Stimulated activated CD8-positive, alpha-beta memory T cell treated with anti-CD3 and anti-CD28 coated beads, Interleukin-12 subunit alpha, Interleukin-12 subunit beta, amount 100 ng/mL, for 24 hours (primary cell): ENCODE results near the gene ARL14.
"Not testable (repeated sequence)": the region's sequence is repeated elsewhere in the genome, so short reads cannot be mapped to it uniquely, and the experiment has no call there.

Experiments used
- DNase-seq: peaks from one replicate; pipeline ENCODE4 v3.0.0-alpha.2; 2020; ENCODE audit errors: extremely low read depth

Gene ARL14

DNA sequence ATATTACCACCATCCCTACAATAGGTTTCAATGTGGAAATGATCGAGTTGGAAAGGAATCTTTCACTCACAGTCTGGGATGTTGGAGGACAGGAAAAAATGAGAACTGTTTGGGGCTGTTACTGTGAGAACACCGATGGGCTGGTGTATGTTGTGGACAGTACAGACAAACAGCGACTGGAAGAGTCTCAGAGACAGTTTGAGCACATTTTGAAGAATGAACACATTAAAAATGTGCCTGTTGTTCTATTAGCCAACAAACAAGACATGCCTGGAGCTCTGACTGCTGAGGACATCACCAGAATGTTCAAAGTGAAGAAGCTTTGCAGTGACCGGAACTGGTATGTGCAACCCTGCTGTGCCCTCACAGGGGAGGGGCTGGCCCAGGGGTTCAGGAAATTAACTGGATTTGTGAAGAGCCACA, 510 bp downstream of the ARL14 start:
- DNase-seq = no peak

DNA sequence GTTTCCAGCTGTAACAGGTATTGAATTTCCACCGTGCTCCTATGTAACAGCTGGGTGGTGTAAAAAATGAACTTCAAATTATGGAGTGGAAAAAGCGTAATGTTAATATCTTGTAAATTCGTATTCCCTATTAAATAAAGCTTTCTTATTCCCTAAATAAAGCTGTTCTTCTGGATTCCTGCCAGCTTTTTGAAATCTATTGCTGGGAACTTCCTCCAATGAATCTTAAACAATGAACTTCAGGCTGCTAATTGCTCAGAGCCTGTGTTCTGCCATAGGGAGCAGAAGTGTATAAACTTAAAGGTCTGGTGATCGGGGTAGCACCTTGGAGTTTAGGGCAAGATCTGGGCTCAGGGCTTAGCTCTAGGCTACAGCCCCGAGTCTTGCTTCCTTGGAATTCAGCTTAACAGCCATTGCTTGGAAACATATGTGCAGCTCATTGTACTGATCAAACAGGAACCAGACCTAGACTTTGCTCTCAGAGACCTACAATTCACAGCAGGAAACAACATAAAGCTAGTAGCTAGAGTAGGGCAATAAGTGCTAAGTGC, 1.4 kb downstream of the ARL14 start:
- DNase-seq = no peak

GRCh38 chr3:160684368-160684740, 7.4 kb downstream of the ARL14 start:
- DNase-seq = no peak

GRCh38 chr3:160685144-160685766, 8.3 kb downstream of the ARL14 start:
- no peak for DNase-seq

- no peak for DNase-seq
Observed at GRCh38 chr3:160686955-160687535, 10.1 kb downstream of the ARL14 start.

DNA sequence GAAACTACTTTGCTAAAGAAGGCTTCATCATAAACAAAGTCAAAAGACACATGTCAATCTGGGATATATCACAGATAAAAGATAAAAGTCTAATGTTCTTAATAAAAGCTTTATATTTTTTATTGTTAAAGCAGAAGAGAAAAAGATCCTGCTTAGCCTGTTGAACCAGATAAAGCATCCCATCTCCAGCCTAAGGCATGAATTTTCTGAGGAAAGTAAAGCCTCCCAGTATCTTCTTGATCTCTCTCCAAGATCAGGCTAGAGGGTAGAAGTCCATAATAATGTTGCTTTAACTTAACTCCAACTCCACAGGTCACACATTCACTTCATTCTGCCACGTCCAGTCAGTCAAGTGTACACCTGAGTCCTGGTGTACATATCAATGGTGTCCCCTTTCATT, 14.2 kb downstream of the ARL14 start:
- no peak for DNase-seq

- no peak for DNase-seq
Observed at GRCh38 chr3:160691962-160692361, 15.0 kb downstream of the ARL14 start.

DNA sequence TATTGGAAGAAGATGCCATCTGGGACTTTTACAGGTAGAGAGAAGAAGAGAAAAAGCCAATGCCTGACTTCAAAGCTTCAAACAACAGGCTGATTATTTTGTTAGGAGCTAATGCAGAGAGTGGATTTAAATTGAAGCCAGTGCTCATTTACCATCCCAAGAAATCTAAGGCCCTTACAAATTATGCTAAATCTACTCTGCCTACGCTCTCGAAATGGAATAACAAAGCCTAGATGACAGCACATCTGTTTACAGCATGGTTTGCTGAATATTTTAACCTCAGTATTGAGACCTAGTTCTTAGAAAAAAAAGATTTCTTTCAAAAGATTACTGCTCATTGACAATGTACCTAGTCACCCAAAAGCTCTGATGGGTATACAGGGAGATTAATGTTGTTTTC, 16.2 kb downstream of the ARL14 start:
- DNase-seq = no peak

GRCh38 chr3:160694345-160694744, 17.4 kb downstream of the ARL14 start:
- no peak for DNase-seq

GRCh38 chr3:160695003-160695402, 18.0 kb downstream of the ARL14 start:
- no peak for DNase-seq

DNA sequence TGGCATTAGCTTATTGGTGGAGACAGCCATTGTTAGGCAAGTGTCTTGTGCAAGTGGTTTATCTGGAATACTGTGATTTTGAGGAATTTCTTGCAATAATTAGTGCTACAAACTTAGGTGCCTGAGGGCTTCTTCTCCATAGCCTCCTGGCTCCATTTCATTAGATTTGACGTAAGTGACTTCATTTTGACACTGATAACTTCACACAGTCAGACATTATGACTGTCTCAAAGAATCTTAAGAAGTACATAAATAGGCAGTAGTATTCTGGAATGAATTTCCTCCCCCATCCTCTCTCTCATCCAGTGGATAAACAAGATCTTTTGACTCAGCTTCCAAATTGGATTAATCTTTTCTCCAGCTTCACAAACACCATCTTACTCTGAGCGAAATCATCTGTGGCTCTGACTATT, 19.0 kb downstream of the ARL14 start:
- no peak for DNase-seq

- DNase-seq = no peak
Observed at GRCh38 chr3:160697637-160698380, 20.8 kb downstream of the ARL14 start.

GRCh38 chr3:160698599-160699195, 21.7 kb downstream of the ARL14 start:
- DNase-seq = no peak

GRCh38 chr3:160701490-160701889, 24.5 kb downstream of the ARL14 start:
- no peak for DNase-seq

DNA sequence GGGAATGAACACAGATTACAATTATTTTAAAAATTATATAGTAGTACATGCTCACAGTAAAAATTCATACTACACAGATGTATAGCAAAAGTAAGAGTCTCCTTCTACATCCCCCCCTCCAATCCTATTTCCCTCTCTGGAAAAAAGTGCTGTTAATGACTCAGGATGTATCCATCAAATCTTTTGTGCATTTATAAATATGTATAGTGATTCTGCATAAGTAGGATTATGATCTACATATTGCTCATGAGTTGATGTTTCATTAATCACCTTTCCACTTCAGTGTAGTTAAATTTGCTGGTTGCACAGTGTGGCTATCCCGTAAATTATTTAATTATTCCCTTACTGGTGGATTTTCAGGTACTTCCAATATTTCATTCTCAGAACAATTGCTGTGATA, 25.3 kb downstream of the ARL14 start:
- DNase-seq = no peak

GRCh38 chr3:160703974-160704373, 27.0 kb downstream of the ARL14 start:
- DNase-seq = no peak

- DNase-seq = no peak
Observed at GRCh38 chr3:160707187-160707794, 30.3 kb downstream of the ARL14 start.

DNA sequence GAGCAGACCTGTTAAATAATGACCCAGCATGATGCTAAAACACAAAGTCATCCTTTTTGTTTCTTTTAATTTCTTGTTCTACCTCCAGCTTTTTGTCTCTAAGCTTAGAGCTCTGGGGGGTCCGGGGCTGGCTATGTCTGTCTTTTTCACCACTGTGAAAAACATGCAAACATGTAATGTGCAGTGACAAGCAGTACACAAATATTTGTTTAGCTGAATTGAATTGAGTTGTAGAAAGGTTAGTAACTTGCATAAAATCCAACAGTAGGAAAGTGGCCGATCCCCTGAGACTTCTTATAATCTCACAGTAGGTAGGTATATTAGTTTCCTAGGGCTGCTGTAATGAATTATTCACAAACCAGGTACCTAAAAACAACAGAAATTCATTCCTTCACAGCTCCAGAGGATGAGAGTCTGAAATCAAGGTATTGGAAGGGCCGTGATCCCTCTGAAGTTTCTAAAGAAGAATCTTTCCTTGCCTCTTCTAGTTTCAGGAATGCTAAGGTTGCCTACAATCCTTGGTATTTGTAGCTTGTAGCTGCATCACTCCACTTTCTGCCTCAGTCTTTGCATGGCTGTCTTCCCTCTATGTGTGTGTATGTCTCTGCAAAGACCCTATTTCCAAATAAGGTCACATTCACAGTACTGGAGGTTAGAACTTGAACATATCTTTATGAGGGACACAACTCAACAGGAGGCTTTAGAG, 32.7 kb downstream of the ARL14 start:
- DNase-seq = no peak

- DNase-seq = not testable (repeated sequence)
Observed at GRCh38 chr3:160713144-160713543, 36.2 kb downstream of the ARL14 start.

DNA sequence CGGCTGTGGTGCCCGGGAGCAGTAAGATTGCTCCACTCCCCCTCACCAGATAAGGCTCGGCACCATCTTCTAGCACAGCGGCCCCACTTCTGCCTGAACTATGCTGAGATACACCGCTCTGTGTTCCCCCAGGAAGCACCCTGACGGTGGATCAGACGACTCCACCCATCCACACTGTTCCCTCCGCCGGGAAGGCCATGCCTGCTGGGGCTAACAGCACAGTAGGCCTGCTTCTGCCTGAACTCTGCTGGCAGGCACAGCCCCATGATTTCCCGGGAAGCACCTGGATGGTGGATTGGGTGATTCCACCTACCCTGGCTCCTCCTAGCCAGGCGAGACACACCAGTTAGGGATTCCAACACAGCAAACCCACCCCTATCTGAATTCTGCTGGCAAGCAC, 42.8 kb downstream of the ARL14 start:
- no peak for DNase-seq

DNA sequence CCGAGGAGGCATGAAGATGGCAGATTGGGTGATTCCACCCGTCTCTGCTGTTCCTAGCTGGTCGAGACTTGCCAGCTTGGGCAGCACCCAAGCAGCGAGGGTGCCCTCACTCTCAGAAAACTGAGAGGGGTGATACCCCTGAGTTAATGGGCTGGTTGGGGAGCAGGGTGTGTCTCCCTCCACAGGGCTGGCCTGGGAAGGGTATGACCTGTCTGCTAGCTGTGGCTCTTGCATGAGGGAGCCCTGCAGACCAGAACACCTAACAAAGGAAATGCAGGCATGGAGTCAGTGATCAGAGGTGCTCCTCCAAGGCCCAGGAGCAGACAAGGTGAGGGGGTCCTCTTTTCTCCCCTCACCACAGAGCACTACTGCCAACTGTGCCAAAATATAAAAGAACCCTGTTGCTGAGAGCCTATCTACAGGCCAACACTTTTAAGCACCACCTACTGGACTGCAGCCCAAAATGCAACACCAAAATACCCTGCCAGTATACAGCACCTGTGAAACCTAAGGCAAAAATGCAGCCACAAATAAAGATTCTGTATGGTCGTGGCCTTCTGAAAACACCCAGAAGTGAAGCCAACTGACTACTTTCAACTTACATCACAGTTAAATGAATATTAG, 43.3 kb downstream of the ARL14 start:
- DNase-seq = no peak
